Peyer's patch (tissue), 4 donors: ENCODE results near the gene INPP5A. TPM values are rescaled to one million over a fixed set of nuclear protein-coding genes. Genes with fewer than 3 reads are reported as not detected.

ENCODE experiments used
- DNase-seq, 3 donors: peaks; one replicate each; pipeline ENCODE4 v3.0.0-alpha.2; 2017 to 2019
- H3K27ac ChIP-seq, 4 donors: fragments of 200-600 bp; sonication (generic); one replicate each; pipeline ENCODE4 v1.5.1; 2016 to 2019
- H3K27me3 ChIP-seq, 2 donors: fragments of 200-600 bp; sonication (generic); one replicate each; pipeline ENCODE4 v1.5.1; 2019
- H3K36me3 ChIP-seq, 3 donors: fragments of 200-600 bp; sonication (generic); one replicate each; pipeline ENCODE4 v1.5.1; 2016 to 2019
- H3K4me1 ChIP-seq, 4 donors: fragments of 200-600 bp; sonication (generic); one replicate each; pipeline ENCODE4 v1.5.1; 2016 to 2019
- H3K4me3 ChIP-seq, 4 donors: fragments of 200-600 bp; sonication (generic); 1 replicate in 3 of 4; 2 replicates in 1 of 4; pipeline ENCODE4 v1.5.1; 2016 to 2019; ENCODE audit warnings: mild to moderate bottlenecking in 1 of 4
- H3K9me3 ChIP-seq, 4 donors: fragments of 200-600 bp; sonication (generic); one replicate each; pipeline ENCODE4 v1.5.1; 2016 to 2019; ENCODE audit warnings: mild to moderate bottlenecking in 1 of 4
- POLR2A ChIP-seq, 2 donors: fragments of 450-650 bp; IDR thresholded peaks; one replicate each; pipeline ENCODE4 v1.5.1; 2017; ENCODE audit warnings: antibody characterized with exemption in 2 of 2, mild to moderate bottlenecking in 2 of 2, moderate library complexity in 2 of 2
- total RNA-seq, 4 donors: library from RNA; depleted of rRNA; stranded (reverse); fragments of >200 nt; gene quantifications; one replicate each; pipeline ENCODE4 v1.1.0, GENCODE V29; 2016
- TF ChIP-seq, protein P1 (sequence below), 6 experiments: fragments of 450-650 bp in 4 of 6; fragments of 200-600 bp in 2 of 6; sonication (generic) in 1 of 6; IDR thresholded peaks; one replicate each; pipeline ENCODE4 v1.5.1; 2017 to 2019; ENCODE audit warnings: antibody characterized with exemption in 6 of 6, mild to moderate bottlenecking in 3 of 6, moderate library complexity in 1 of 6

INPP5A gene
- total RNA-seq, 4 donors from 2014 or later: 33.8 to 76.4 (median 38.1) TPM

DNA sequence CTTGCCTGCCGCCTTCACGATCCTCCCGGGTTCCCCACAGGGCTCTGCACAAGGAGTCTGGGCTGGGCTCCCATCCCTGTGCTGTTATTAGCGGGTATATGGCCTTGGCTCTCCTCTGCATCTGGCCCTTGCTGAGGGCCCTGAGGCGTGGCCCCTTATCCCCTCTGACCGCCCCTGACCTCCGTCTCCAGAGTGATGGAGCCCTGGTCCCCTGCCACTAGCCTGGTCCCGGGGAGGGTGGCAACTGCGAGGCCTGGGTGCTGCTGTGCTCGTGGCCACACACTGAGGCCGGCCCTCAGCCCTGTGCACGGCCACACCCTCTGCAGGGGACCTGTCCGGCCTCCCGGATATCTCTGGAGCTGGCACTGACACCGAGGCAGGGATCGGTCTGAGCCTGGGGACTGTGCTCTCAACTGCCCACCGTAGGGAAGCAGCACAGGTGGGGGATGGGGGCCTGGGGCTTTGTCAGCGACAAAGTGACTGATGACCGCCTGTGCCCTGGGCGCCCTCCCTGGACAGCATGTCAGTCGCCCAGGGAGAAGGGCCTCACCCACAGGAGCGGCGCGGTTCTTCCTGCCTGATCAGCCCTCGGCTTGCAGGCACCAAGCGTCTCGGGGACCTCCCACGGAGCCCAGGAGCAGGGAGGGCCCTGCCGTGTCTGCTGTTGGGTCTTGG lies 176.0 kb downstream of the INPP5A start:
- TF ChIP-seq, protein P1, sequence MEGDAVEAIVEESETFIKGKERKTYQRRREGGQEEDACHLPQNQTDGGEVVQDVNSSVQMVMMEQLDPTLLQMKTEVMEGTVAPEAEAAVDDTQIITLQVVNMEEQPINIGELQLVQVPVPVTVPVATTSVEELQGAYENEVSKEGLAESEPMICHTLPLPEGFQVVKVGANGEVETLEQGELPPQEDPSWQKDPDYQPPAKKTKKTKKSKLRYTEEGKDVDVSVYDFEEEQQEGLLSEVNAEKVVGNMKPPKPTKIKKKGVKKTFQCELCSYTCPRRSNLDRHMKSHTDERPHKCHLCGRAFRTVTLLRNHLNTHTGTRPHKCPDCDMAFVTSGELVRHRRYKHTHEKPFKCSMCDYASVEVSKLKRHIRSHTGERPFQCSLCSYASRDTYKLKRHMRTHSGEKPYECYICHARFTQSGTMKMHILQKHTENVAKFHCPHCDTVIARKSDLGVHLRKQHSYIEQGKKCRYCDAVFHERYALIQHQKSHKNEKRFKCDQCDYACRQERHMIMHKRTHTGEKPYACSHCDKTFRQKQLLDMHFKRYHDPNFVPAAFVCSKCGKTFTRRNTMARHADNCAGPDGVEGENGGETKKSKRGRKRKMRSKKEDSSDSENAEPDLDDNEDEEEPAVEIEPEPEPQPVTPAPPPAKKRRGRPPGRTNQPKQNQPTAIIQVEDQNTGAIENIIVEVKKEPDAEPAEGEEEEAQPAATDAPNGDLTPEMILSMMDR (IDR thresholded peaks at IDR 0.05): no peak
- no peak for TF ChIP-seq POLR2A (IDR thresholded peaks at IDR 0.05)
- Histone ChIP-seq H3K9me3 (no peaks in the 10 kb centered on the region), H3K4me3 (no peak overlapping the region), H3K27me3 (no peaks in the 10 kb centered on the region), H3K4me1 (no peaks in the 10 kb centered on the region), H3K36me3 (peaks cover 0 to 60% (median 0%) of the 10 kb centered on the region in 3 donors), H3K27ac (no peak overlapping the region)
- DNase-seq: no peak

DNA sequence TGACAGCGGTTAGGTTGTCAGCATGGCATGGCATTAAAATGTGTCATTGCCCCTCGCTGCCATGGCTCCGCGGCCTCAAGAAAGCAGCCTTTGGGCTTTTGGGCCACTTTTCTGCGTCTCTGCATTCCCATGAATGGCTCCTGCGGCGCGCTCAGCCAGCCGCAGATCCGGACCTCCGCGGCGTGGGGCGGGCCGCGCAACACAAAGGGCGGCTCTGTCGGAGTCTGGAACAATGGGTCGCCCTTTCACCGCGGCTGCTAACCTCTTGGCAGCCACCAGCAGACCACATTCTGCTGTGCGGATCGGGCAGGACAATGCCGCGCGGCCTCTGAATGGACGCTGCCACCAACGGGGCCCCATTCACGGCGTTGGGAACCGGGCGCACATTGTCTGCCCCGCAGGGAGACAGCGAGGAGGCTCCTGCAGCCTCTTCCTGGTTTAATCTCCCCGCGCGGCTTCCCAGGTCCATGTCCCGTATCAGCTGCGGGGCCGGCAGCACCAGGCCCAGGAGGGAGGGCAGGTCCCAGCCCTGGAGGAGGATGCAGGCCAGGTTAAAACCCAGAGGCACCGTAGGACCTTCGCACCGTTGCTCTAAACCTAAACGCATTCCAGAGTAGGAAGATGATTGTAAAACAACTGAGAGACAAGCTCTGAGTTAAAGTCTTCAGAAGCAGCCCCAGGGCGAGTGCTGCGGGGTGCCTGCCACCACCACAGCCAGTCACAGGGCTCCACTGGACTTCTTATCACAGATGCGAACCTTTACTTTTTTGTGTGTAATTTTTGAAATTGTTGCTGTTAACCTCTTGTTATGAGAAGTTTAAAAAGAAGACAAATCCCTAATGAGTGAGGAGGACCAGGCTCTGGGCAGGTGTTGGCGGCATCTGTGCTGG lies 176.8 kb downstream of the INPP5A start:
- Histone ChIP-seq H3K27ac (no peak overlapping the region), H3K9me3 (no peaks in the 10 kb centered on the region), H3K4me1 (no peaks in the 10 kb centered on the region), H3K27me3 (no peaks in the 10 kb centered on the region), H3K36me3 (peaks cover 0 to 55% (median 0%) of the 10 kb centered on the region in 3 donors), H3K4me3 (no peak overlapping the region)
- TF ChIP-seq, protein P1 (IDR thresholded peaks at IDR 0.05): no peak
- no peak for TF ChIP-seq POLR2A (IDR thresholded peaks at IDR 0.05)
- DNase-seq: no peak

DNA sequence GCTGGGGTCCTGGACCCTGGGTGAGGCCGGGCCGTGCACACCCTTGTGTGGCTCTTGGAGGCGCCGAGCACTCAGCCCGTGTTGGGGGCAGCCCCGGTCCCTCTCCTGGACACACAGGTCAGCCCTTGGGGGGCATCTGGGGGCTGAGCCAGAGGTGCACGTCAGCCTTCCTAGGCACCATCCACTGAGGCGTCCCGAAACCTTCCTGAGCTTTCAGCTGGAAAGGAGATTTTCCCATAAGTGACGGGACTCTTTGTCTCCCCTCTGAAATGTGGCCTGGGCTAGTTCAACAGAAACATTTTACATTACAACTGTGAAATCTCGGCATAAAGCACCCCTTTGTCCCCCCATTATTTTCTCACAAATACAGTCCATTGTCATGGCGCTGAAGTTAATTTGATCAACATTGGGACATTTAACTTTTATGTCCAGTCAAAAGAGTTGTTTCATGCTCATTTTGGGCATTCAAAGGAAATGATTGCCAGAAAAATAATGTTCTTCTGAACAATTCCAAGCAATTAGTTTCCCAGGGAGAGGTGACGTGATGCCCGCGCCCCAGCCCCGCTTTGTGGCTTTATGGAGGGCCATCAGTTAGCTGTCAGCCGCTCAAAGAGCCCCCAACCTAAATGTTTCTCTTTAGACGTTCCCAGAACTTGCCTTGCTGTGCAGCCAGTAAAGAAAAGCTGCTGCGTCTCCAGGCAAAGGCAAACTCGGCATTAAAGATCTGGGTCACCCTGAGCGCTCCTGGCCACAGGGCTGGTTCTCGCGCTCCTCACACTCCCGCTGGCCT lies 177.6 kb downstream of the INPP5A start:
- Histone ChIP-seq H3K4me3 (no peak overlapping the region), H3K9me3 (no peaks in the 10 kb centered on the region), H3K27ac (no peak overlapping the region), H3K27me3 (no peaks in the 10 kb centered on the region), H3K36me3 (peaks cover 0 to 49% (median 0%) of the 10 kb centered on the region in 3 donors), H3K4me1 (no peaks in the 10 kb centered on the region)
- DNase-seq: no peak
- no peak for TF ChIP-seq POLR2A (IDR thresholded peaks at IDR 0.05)
- TF ChIP-seq, protein P1 (IDR thresholded peaks at IDR 0.05): no peak

DNA sequence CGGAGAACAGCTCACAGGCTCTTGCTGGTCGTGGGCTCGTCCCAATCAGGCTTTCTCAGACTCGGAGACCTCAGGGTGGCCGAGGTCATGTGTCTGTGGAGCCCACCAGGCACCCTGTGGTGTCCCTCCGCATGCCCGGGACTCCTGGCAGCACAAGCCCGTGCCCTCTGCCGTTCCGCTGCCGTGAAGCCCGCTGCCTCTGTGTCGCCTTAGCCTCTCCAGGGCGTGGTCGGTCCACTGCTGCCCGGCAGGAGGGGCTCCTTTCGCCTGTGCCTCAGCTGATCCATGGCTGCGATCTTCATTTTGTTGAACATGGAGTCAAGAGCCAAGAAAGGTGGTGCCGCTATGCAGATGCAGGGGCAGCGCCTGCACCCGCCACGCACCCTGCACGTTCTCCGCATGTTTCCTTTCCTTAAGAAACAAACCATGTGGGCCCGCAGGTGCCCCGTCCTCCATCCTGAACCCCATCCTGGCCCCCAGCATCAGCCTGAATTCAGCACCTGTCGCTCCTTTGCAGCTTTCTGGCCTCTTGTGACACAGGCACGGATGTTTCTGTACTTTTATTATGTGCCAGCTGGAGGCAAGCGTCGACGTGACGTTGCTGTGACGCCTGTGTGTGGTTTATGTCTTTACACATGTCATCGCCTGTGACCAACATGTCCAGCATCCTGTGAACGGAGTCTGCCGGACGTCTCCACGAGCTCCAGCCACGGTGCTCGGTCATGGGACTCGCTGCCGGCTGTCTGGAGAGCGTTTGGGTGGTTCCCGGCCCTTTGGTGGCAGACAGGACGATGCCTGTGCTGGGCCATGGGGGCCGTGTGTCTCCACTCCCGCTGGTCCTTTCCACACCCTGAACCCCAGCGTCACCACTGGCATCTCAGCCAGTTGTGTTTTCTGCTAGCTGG lies 178.4 kb downstream of the INPP5A start:
- TF ChIP-seq, protein P1 (IDR thresholded peaks at IDR 0.05): no peak
- no peak for TF ChIP-seq POLR2A (IDR thresholded peaks at IDR 0.05)
- Histone ChIP-seq H3K4me3 (no peak overlapping the region), H3K9me3 (no peaks in the 10 kb centered on the region), H3K4me1 (no peaks in the 10 kb centered on the region), H3K27ac (no peak overlapping the region), H3K27me3 (no peaks in the 10 kb centered on the region), H3K36me3 (peaks cover 0 to 40% (median 0%) of the 10 kb centered on the region in 3 donors)
- DNase-seq: no peak
